Loucy (cell line): Measurements from ENCODE around the gene SNRNP40.
"Not testable (repeated sequence)": the region's sequence is repeated elsewhere in the genome, so short reads cannot be mapped to it uniquely, and the experiment has no call there.

Experiments used
- H2AFZ ChIP-seq: fragments of 200-600 bp; sonication (generic); 2 replicates; pipeline ENCODE4 v1.6.0; 2016; ENCODE audit warnings: antibody characterized with exemption, mild to moderate bottlenecking, low read length, moderate library complexity
- H3F3A ChIP-seq: fragments of 200-600 bp; 2 replicates; pipeline ENCODE4 v1.6.0; 2016; ENCODE audit warnings: antibody characterized with exemption, low read depth, mild to moderate bottlenecking
- H3K27me3 ChIP-seq: fragments of 200-600 bp; sonication (generic); 2 replicates; pipeline ENCODE4 v1.6.1; 2014; ENCODE audit warnings: low read length, mild to moderate bottlenecking; ENCODE audit not compliant: insufficient read depth, poor library complexity, severe bottlenecking
- H3K36me3 ChIP-seq: fragments of 200-600 bp; sonication (generic); 2 replicates; pipeline ENCODE4 v1.6.1; 2016; ENCODE audit warnings: low read length; ENCODE audit not compliant: insufficient read depth
- H3K4me1 ChIP-seq: fragments of 200-600 bp; sonication (generic); 2 replicates; pipeline ENCODE4 v1.5.1; 2014; ENCODE audit warnings: low read length, mild to moderate bottlenecking; ENCODE audit not compliant: insufficient read depth, poor library complexity, severe bottlenecking
- H3K4me2 ChIP-seq: fragments of 200-600 bp; sonication (generic); 2 replicates; pipeline ENCODE4 v1.6.0; 2014; ENCODE audit warnings: antibody characterized with exemption, low read length, low read depth, mild to moderate bottlenecking; ENCODE audit not compliant: poor library complexity, severe bottlenecking
- H3K4me3 ChIP-seq: fragments of 200-600 bp; sonication (generic); 2 replicates; pipeline ENCODE4 v1.5.1; 2014; ENCODE audit warnings: low read length, mild to moderate bottlenecking, mixed read lengths; ENCODE audit not compliant: poor library complexity, severe bottlenecking
- H3K79me2 ChIP-seq: fragments of 200-600 bp; sonication (generic); 2 replicates; pipeline ENCODE4 v1.6.1; 2014; ENCODE audit warnings: low read length; ENCODE audit not compliant: insufficient read depth
- H3K9ac ChIP-seq: fragments of 200-600 bp; sonication (generic); 2 replicates; pipeline ENCODE4 v1.6.0; 2014; ENCODE audit warnings: mild to moderate bottlenecking, low read depth, low read length, moderate library complexity; ENCODE audit not compliant: poor library complexity, severe bottlenecking
- H3K9me2 ChIP-seq: fragments of 200-600 bp; sonication (generic); replicated peaks from 2 replicates; pipeline ENCODE4 v1.6.1; 2016; ENCODE audit warnings: low read depth, low read length, mixed read lengths
- H3K9me3 ChIP-seq: fragments of 200-600 bp; sonication (generic); 2 replicates; pipeline ENCODE4 v1.6.1; 2014; ENCODE audit warnings: mild to moderate bottlenecking, antibody characterized with exemption, low read length, low read depth; ENCODE audit not compliant: insufficient read depth
- H4K20me1 ChIP-seq: fragments of 200-600 bp; sonication (generic); 2 replicates; pipeline ENCODE4 v1.6.0; 2014; ENCODE audit warnings: antibody characterized with exemption, low read length, mild to moderate bottlenecking; ENCODE audit not compliant: insufficient read depth, poor library complexity, severe bottlenecking
- CTCF ChIP-seq: fragments of 200-600 bp; sonication (generic); conservative IDR thresholded peaks from 2 replicates; pipeline ENCODE4 v1.5.1; 2014; ENCODE audit warnings: mild to moderate bottlenecking, antibody characterized with exemption, low read length
- EZH2phosphoT487 ChIP-seq: fragments of 200-600 bp; IDR thresholded peaks from 2 replicates; pipeline ENCODE4 v1.6.1; 2018; ENCODE audit warnings: antibody characterized with exemption, mild to moderate bottlenecking, moderate library complexity, borderline replicate concordance

Gene SNRNP40

GRCh38 chr1:31295874-31296485 is 608 bp downstream of the SNRNP40 start:
- H3K9ac ChIP-seq = peak overlapping the region; percentile 98
- peak overlapping the region; percentile 80 for H3K4me2 ChIP-seq
- H3K4me1 ChIP-seq = peaks cover 29% of the 10 kb centered on the region
- peak overlapping the region; percentile 96 for H3K4me3 ChIP-seq
- peak overlapping the region; percentile 77 for H2AFZ ChIP-seq
- H4K20me1 ChIP-seq = peaks cover 20% of the 10 kb centered on the region
- H3K36me3 ChIP-seq = peaks cover 25% of the 10 kb centered on the region
- TF ChIP-seq EZH2phosphoT487 = no peak
- H3K79me2 ChIP-seq = peaks cover 83% of the 10 kb centered on the region
- no peaks in the 10 kb centered on the region for H3K9me3 ChIP-seq
- H3F3A ChIP-seq = no peaks in the 10 kb centered on the region
- no peaks in the 10 kb centered on the region for H3K27me3 ChIP-seq
- H3K9me2 ChIP-seq = no peaks in the 10 kb centered on the region

GRCh38 chr1:31289021-31289420 is 7.6 kb downstream of the SNRNP40 start:
- Histone ChIP-seq H3K9ac (no peak overlapping the region), H3K27me3 (no peaks in the 10 kb centered on the region), H3K4me3 (no peak overlapping the region), H2AFZ (no peak overlapping the region), H3K9me3 (no peaks in the 10 kb centered on the region), H3F3A (no peaks in the 10 kb centered on the region), H3K79me2 (peaks cover 23% of the 10 kb centered on the region), H3K4me1 (no peaks in the 10 kb centered on the region), H3K36me3 (peaks cover 67% of the 10 kb centered on the region), H3K4me2 (no peak overlapping the region), H4K20me1 (peaks cover 4% of the 10 kb centered on the region), H3K9me2 (no peaks in the 10 kb centered on the region)
- no peak for TF ChIP-seq EZH2phosphoT487
- no peak for TF ChIP-seq CTCF

- Histone ChIP-seq H3K79me2 (peaks cover 11% of the 10 kb centered on the region), H3K36me3 (peaks cover 71% of the 10 kb centered on the region)
- H3K9me3 ChIP-seq, H3K4me3 ChIP-seq, H4K20me1 ChIP-seq, H3K4me1 ChIP-seq, H3K9ac ChIP-seq, H3K9me2 ChIP-seq, H3K4me2 ChIP-seq, H3K27me3 ChIP-seq, H3F3A ChIP-seq, H2AFZ ChIP-seq: not testable (repeated sequence)
Observed at GRCh38 chr1:31287791-31288190, 8.8 kb downstream of the SNRNP40 start.

- not testable (repeated sequence) for H3K4me2 ChIP-seq, H3K4me3 ChIP-seq, H3F3A ChIP-seq, H3K79me2 ChIP-seq, H3K9me3 ChIP-seq, H3K9ac ChIP-seq, H3K27me3 ChIP-seq, H2AFZ ChIP-seq, H3K9me2 ChIP-seq, H4K20me1 ChIP-seq, H3K4me1 ChIP-seq
- H3K36me3 ChIP-seq = peaks cover 66% of the 10 kb centered on the region; the same call in 1 of the 2 replicates
Observed at GRCh38 chr1:31282426-31282825, 14.2 kb downstream of the SNRNP40 start.
